ENCODE measurements around the gene FAM181B. TPM values are rescaled to one million over a fixed set of nuclear protein-coding genes. Genes with fewer than 3 reads are reported as not detected.

FAM181B gene
- total RNA-seq, 1 experiment from 2014 or later: 0.44 TPM

GRCh38 chr11:82698576-82699352, 34.9 kb downstream of the FAM181B start:
- Mint-ChIP-seq H3K4me3 (no peak overlapping the region), H3K36me3 (ENCODE audit: insufficient read depth in 1 of 3, low read depth in 3 of 3) (no peaks in the 10 kb centered on the region), H3K9me3 (no peaks in the 10 kb centered on the region), H3K4me1 (peaks cover 0 to 4% of the 10 kb centered on the region in 2 experiments; a peak in 2 of 4 replicates), H3K27me3 (ENCODE audit: low read depth) (no peaks in the 10 kb centered on the region), H3K27ac (no peak overlapping the region)
- H3K56ac ChIP-seq (ENCODE audit: insufficient read length, low read depth, low read length): no peak overlapping the region
- no peak for DNase-seq
- H4K8ac ChIP-seq (replicated peaks; ENCODE audit: insufficient read length, low read depth, low read length): no peak overlapping the region
- H3K4me1 ChIP-seq (ENCODE audit: insufficient read depth, low read length): no peaks in the 10 kb centered on the region
- H2BK20ac ChIP-seq (ENCODE audit: low read depth, low read length, poor library complexity, severe bottlenecking): no peak overlapping the region
- no peaks in the 10 kb centered on the region for H3K9me3 ChIP-seq (ENCODE audit: control insufficient read depth, low read depth, low read length)
- H2BK15ac ChIP-seq (ENCODE audit: low read depth, low read length): no peak overlapping the region
- no peak overlapping the region for H2BK120ac ChIP-seq (ENCODE audit: low read depth, low read length, poor library complexity, severe bottlenecking)
- H4K20me1 ChIP-seq (ENCODE audit: control insufficient read depth, insufficient read depth, insufficient read length): no peaks in the 10 kb centered on the region
- H3K23ac ChIP-seq (ENCODE audit: insufficient read length, low read depth, low read length): no peak overlapping the region
- no peak for TF ChIP-seq CTCF (conservative IDR thresholded peaks at IDR 0.05)
- no peak overlapping the region for H4K91ac ChIP-seq (ENCODE audit: insufficient read length, low read depth, low read length)
- H2AK5ac ChIP-seq (ENCODE audit: insufficient read length, low read length): no peak overlapping the region
- H3K23me2 ChIP-seq (ENCODE audit: insufficient read length, low read depth, low read length, poor library complexity, severe bottlenecking): no peaks in the 10 kb centered on the region
- no peak overlapping the region for H3K14ac ChIP-seq (ENCODE audit: insufficient read depth, low read length)
- no peak overlapping the region for H2BK5ac ChIP-seq (ENCODE audit: insufficient read length, low read length)
- H3K18ac ChIP-seq (ENCODE audit: insufficient read length, low read depth, low read length): no peak overlapping the region
- H3K4me2 ChIP-seq (ENCODE audit: insufficient read depth, insufficient read length, low read length): no peak overlapping the region
- H3K79me2 ChIP-seq (ENCODE audit: insufficient read depth, low read length): no peaks in the 10 kb centered on the region
- no peaks in the 10 kb centered on the region for H3K27me3 ChIP-seq (ENCODE audit: insufficient read depth, low read length)
- H2AFZ ChIP-seq (ENCODE audit: low read length): no peak overlapping the region
- no CpG with 5 or more reads among the region's 6 CpGs for WGBS (ENCODE audit: extremely low coverage, insufficient read length, low lambda C conversion rate)
- no peak overlapping the region for H3K9ac ChIP-seq (ENCODE audit: extremely low read depth, insufficient read length, low read length)
- no peaks in the 10 kb centered on the region for H3K79me1 ChIP-seq (ENCODE audit: insufficient read depth, low read depth, low read length, poor library complexity, severe bottlenecking)
- no peak overlapping the region for H3K4ac ChIP-seq (ENCODE audit: low read depth, low read length)
- H2BK12ac ChIP-seq (ENCODE audit: insufficient read length, low read depth, low read length): no peak overlapping the region
- H3T11ph ChIP-seq (ENCODE audit: low read length): no peak overlapping the region
- no peak overlapping the region for H4K5ac ChIP-seq (ENCODE audit: insufficient read length, low read depth, low read length)
- no peak overlapping the region for H3K27ac ChIP-seq (ENCODE audit: insufficient read length, low read depth, low read length)

All from H9 (cell line).